ENCODE data around the gene FAM47E. TPM values are rescaled to one million over a fixed set of nuclear protein-coding genes. Genes with fewer than 3 reads are reported as not detected.

FAM47E gene
- total RNA-seq, 1 experiment from 2014 or later, result 0.72 TPM

GRCh38 chr4:76250962-76251361 is 559 bp upstream of the FAM47E start:
- H3K36me3 ChIP-seq (ENCODE audit: control insufficient read depth, insufficient read depth, low read length), result no peaks in the 10 kb centered on the region
- H3K9me3 ChIP-seq (ENCODE audit: control insufficient read depth, insufficient read depth, low read depth, low read length), result no peaks in the 10 kb centered on the region
- peak overlapping the region; percentile 60 to 78 for H3K4me3 ChIP-seq (ENCODE audit: low read depth in 2 of 2, low read length in 2 of 2)
- in situ Hi-C loops (cut with HindIII; ENCODE audit: low pct_unique_long_range_greater_than_20kb, low sequenced_read_pairs), result no loop called here
- TF ChIP-seq, protein P1, sequence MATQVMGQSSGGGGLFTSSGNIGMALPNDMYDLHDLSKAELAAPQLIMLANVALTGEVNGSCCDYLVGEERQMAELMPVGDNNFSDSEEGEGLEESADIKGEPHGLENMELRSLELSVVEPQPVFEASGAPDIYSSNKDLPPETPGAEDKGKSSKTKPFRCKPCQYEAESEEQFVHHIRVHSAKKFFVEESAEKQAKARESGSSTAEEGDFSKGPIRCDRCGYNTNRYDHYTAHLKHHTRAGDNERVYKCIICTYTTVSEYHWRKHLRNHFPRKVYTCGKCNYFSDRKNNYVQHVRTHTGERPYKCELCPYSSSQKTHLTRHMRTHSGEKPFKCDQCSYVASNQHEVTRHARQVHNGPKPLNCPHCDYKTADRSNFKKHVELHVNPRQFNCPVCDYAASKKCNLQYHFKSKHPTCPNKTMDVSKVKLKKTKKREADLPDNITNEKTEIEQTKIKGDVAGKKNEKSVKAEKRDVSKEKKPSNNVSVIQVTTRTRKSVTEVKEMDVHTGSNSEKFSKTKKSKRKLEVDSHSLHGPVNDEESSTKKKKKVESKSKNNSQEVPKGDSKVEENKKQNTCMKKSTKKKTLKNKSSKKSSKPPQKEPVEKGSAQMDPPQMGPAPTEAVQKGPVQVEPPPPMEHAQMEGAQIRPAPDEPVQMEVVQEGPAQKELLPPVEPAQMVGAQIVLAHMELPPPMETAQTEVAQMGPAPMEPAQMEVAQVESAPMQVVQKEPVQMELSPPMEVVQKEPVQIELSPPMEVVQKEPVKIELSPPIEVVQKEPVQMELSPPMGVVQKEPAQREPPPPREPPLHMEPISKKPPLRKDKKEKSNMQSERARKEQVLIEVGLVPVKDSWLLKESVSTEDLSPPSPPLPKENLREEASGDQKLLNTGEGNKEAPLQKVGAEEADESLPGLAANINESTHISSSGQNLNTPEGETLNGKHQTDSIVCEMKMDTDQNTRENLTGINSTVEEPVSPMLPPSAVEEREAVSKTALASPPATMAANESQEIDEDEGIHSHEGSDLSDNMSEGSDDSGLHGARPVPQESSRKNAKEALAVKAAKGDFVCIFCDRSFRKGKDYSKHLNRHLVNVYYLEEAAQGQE (IDR thresholded peaks at IDR 0.05; ENCODE audit: insufficient read depth in 1 of 2, low read depth in 2 of 2, low read length in 1 of 2), result no peak
- no peak for TF ChIP-seq SIN3A (IDR thresholded peaks at IDR 0.05; ENCODE audit: borderline replicate concordance, insufficient read depth, low read depth, low read length)
- TF ChIP-seq POLR2AphosphoS5 (IDR thresholded peaks at IDR 0.05; ENCODE audit: low read depth, low read length), result no peak
- TF ChIP-seq CTCF (IDR thresholded peaks at IDR 0.05), result no peak
- intact Hi-C loops (cut with micrococcal nuclease; ENCODE audit: unreplicated experiment), result no loop called here
- peaks cover 14% of the 10 kb centered on the region for H3K27me3 ChIP-seq (ENCODE audit: control insufficient read depth, insufficient read depth, low read length)
- CTCF ChIA-PET, result no interaction called here
- no peaks in the 10 kb centered on the region; the same call in 1 of the 2 replicates for H3K4me1 ChIP-seq (ENCODE audit: control insufficient read depth, insufficient read depth, low read length)
- no peak overlapping the region for H3K27ac ChIP-seq (ENCODE audit: low read length)
- no TSS peak for BruUV-seq (replicated peaks)
- ATAC-seq, result peak; percentile 54
- POLR2A ChIA-PET, result no interaction called here
- DNase-seq (ENCODE audit: low read depth, low spot score), result no peak

DNA sequence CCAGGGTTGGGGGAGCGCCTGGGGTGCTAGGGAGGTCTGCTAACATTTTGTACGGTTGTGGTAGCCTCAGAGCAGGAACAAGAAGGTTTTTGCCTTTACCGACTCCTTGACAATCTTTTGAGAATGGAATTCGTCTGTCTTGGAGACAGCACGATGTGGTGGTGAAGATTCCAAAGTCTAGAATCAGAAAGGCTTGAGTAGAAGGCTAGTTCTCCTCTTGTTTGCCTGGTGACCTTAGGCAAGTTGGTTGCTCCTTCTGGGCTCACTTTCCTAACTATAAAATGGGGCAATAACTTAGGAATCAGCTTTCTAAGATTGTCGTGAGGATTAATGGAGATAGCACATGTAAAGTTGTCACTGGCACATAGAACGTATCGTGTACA is 741 bp downstream of the FAM47E start:
- no peak for DNase-seq (ENCODE audit: low read depth, low spot score)
- intact Hi-C loops (cut with micrococcal nuclease; ENCODE audit: unreplicated experiment) (no loop called here), in situ Hi-C loops (cut with HindIII; ENCODE audit: low pct_unique_long_range_greater_than_20kb, low sequenced_read_pairs) (no loop called here)
- Histone ChIP-seq H3K36me3 (ENCODE audit: control insufficient read depth, insufficient read depth, low read length) (no peaks in the 10 kb centered on the region), H3K4me3 (ENCODE audit: low read depth in 2 of 2, low read length in 2 of 2) (peak overlapping the region in 1 of 2 experiments; percentile 60; a peak in 3 of 4 replicates), H3K9me3 (ENCODE audit: control insufficient read depth, insufficient read depth, low read depth, low read length) (no peaks in the 10 kb centered on the region), H3K27ac (ENCODE audit: low read length) (no peak overlapping the region), H3K4me1 (ENCODE audit: control insufficient read depth, insufficient read depth, low read length) (no peaks in the 10 kb centered on the region; the same call in 1 of the 2 replicates), H3K27me3 (ENCODE audit: control insufficient read depth, insufficient read depth, low read length) (peaks cover 14% of the 10 kb centered on the region)
- CTCF ChIA-PET, result no interaction called here
- TSS peak; percentile 67 for BruUV-seq (replicated peaks)
- no peak for ATAC-seq
- TF ChIP-seq TCF7L2 (IDR thresholded peaks at IDR 0.05; ENCODE audit: low read depth, low read length), result no peak
- POLR2A ChIA-PET, result no interaction called here

DNA sequence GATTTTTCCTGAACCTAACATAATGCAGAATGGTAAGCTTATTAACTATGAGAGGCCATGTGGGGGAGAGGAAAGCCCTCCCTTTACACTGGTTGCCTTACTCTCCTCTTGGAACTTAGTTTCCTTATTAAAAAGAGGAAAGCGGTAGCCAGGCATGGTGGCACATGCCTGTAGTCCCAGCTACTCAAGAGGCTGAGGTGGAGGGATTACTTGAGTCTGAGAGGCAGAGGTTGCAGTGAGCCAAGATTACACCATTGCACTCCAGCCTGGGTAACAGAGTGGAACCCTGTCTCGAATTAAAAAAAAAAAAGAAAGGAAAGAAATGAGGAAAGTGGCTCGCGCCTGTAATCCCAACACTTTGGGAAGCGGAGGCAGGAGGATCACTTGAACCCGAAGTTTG is 2.0 kb downstream of the FAM47E start:
- Histone ChIP-seq H3K4me1 (ENCODE audit: control insufficient read depth, insufficient read depth, low read length) (no peaks in the 10 kb centered on the region; the same call in 1 of the 2 replicates), H3K27ac (ENCODE audit: low read length) (no peak overlapping the region), H3K36me3 (ENCODE audit: control insufficient read depth, insufficient read depth, low read length) (no peaks in the 10 kb centered on the region), H3K4me3 (ENCODE audit: low read depth in 2 of 2, low read length in 2 of 2) (no peak overlapping the region), H3K27me3 (ENCODE audit: control insufficient read depth, insufficient read depth, low read length) (peaks cover 12% of the 10 kb centered on the region), H3K9me3 (ENCODE audit: control insufficient read depth, insufficient read depth, low read depth, low read length) (no peaks in the 10 kb centered on the region)
- POLR2A ChIA-PET, result no interaction called here
- intact Hi-C loops (cut with micrococcal nuclease; ENCODE audit: unreplicated experiment), result no loop called here
- TF ChIP-seq SIN3A (IDR thresholded peaks at IDR 0.05; ENCODE audit: borderline replicate concordance, insufficient read depth, low read depth, low read length), result no peak
- TF ChIP-seq POLR2AphosphoS5 (IDR thresholded peaks at IDR 0.05; ENCODE audit: low read depth, low read length), result no peak
- TF ChIP-seq CTCF (IDR thresholded peaks at IDR 0.05), result no peak
- no peak for TF ChIP-seq TCF7L2 (IDR thresholded peaks at IDR 0.05; ENCODE audit: low read depth, low read length)
- TF ChIP-seq, protein P1 (IDR thresholded peaks at IDR 0.05; ENCODE audit: insufficient read depth in 1 of 2, low read depth in 2 of 2, low read length in 1 of 2), result no peak
- DNase-seq (ENCODE audit: low read depth, low spot score), result no peak
- in situ Hi-C loops (cut with HindIII; ENCODE audit: low pct_unique_long_range_greater_than_20kb, low sequenced_read_pairs), result no loop called here
- CTCF ChIA-PET, result no interaction called here
- ATAC-seq, result no peak
- BruUV-seq (replicated peaks), result no TSS peak

Measured in Panc1 (cell line).